K562 (cell line): ENCODE data around the gene HADH. TPM values are rescaled to one million over a fixed set of nuclear protein-coding genes. Genes with fewer than 3 reads are reported as not detected.

Experiments used
- ATF3 ChIP-seq, 2 experiments: fragments of 450-650 bp in 1 of 2; sonication (generic) in 1 of 2; formaldehyde crosslinking in 1 of 2; IDR thresholded peaks in 1 of 2; conservative IDR thresholded peaks in 1 of 2; 2 replicates each; pipeline versions ENCODE4 v1.6.1 to v1.8.1; 2016 to 2023; ENCODE audit warnings: mild to moderate bottlenecking in 2 of 2, moderate library complexity in 2 of 2, inconsistent platforms in 1 of 2, missing genetic modification reagents in 1 of 2
- CHD4 ChIP-seq: fragments of 200-600 bp; sonication (generic); IDR thresholded peaks from 3 replicates; pipeline ENCODE4 v1.6.1; 2012; ENCODE audit warnings: low read depth, mild to moderate bottlenecking, mixed read lengths, low read length, inconsistent platforms; ENCODE audit not compliant: insufficient read depth, insufficient replicate concordance, poor library complexity, severe bottlenecking
- E2F1 ChIP-seq: sonication (generic); formaldehyde crosslinking; IDR thresholded peaks from 2 replicates; pipeline ENCODE4 v1.8.1; 2023; ENCODE audit warnings: mild to moderate bottlenecking, missing genetic modification reagents, moderate library complexity
- FOSL1 ChIP-seq: fragments of 200-800 bp; sonication (Bioruptor generic); conservative IDR thresholded peaks from 2 replicates; pipeline ENCODE4 v1.6.1; 2016; ENCODE audit warnings: missing genetic modification characterization, missing compliant biosample characterization
- HDAC2 ChIP-seq: fragments of 450-650 bp; IDR thresholded peaks from 2 replicates; pipeline ENCODE4 v1.6.1; 2016; ENCODE audit warnings: mild to moderate bottlenecking
- OTX1 ChIP-seq: fragments of 450-650 bp; formaldehyde crosslinking; IDR thresholded peaks from 2 replicates; pipeline ENCODE4 v1.4.0; 2022; ENCODE audit warnings: mild to moderate bottlenecking
- SMAD4 ChIP-seq: fragments of 250-450 bp; sonication (Bioruptor Pico); conservative IDR thresholded peaks from 2 replicates; pipeline ENCODE4 v1.8.0; 2021; ENCODE audit warnings: inconsistent platforms, mild to moderate bottlenecking, moderate library complexity
- ZEB2 ChIP-seq: fragments of 450-650 bp; IDR thresholded peaks from 2 replicates; pipeline ENCODE4 v1.6.1; 2016
- ZNF12 ChIP-seq: sonication (generic); formaldehyde crosslinking; IDR thresholded peaks from 2 replicates; pipeline ENCODE4 v1.4.0; 2020; ENCODE audit warnings: mild to moderate bottlenecking, missing genetic modification reagents
- ZNF184 ChIP-seq: sonication (generic); formaldehyde crosslinking; IDR thresholded peaks from 2 replicates; pipeline ENCODE4 v1.5.0; 2020; ENCODE audit warnings: missing genetic modification reagents
- ZNF318 ChIP-seq, 2 experiments: fragments of 450-650 bp; IDR thresholded peaks; 2 replicates each; pipeline ENCODE4 v1.6.1; 2016; ENCODE audit warnings: mild to moderate bottlenecking in 2 of 2, borderline replicate concordance in 1 of 2, low read depth in 1 of 2, moderate library complexity in 1 of 2
- polyA plus RNA-seq, 8 experiments: library from polyadenylated mRNA; depleted of rRNA in 4 of 8; stranded (reverse) in 5 of 8; unstranded in 3 of 8; fragments of >200 nt; fragmentation: Nextera tagmentation in 2 of 8; fragmentation: Illumina TruSeq in 1 of 8; extraction: Ambion mirVana in 2 of 8; extraction: Trizol in 1 of 8; gene quantifications; 2 replicates each; pipeline versions ENCODE4 v1.2.1 to v1.2.3, GENCODE V29; 2011 to 2014; ENCODE audit warnings: inconsistent platforms in 1 of 8, missing spikeins in 1 of 8
- total RNA-seq, 7 experiments: library from RNA; depleted of rRNA in 6 of 7; stranded (reverse); fragments of >200 nt in 6 of 7; fragmentation: Illumina TruSeq in 2 of 7; extraction: Trizol in 2 of 7; gene quantifications; 2 replicates each; pipeline versions ENCODE4 v1.2.1 to v1.2.3, GENCODE V29; 2011 to 2021; ENCODE audit warnings: low replicate concordance in 1 of 7

The HADH gene
- total and polyA plus RNA-seq, 9 of the 15 experiments (the other 6 are each of a cell fraction or from before 2014, with no cell fraction given) = 9.4 to 73.3 (median 32.8) TPM

- TF ChIP-seq ZNF318 (IDR thresholded peaks at IDR 0.05; ENCODE audit: borderline replicate concordance in 1 of 2, low read depth in 1 of 2) = 0 out of 4 replicates have a peak, but pooled peaks of 1 of the 2 experiments have one; percentile 28
- no peak for TF ChIP-seq ZNF184 (CRISPR knock-in tag)
- 0 out of 2 replicates have a peak, but pooled peaks have one; percentile 15 for TF ChIP-seq FOSL1 (tag)
- peak; percentile 63 for TF ChIP-seq ZEB2
- no peak for TF ChIP-seq ZNF12 (CRISPR knock-in tag)
- TF ChIP-seq HDAC2 = peak; percentile 31; the same call in 1 of the 2 replicates
- TF ChIP-seq SMAD4 (CRISPR knock-in tag) = 0 out of 2 replicates have a peak, but pooled peaks have one; percentile 15
- no peak for TF ChIP-seq E2F1
- TF ChIP-seq ATF3 (IDR thresholded peaks at IDR 0.05) = peak; percentile 98
- TF ChIP-seq ATF3 (CRISPR knock-in tag; conservative IDR thresholded peaks at IDR 0.05) = no peak
- TF ChIP-seq OTX1 (CRISPR knock-in tag) = no peak
- no peak for TF ChIP-seq CHD4
Measured at GRCh38 chr4:107999932-108000539, 10.3 kb downstream of the HADH start (continued).
